ENCODE measurements around the gene TMEM167B.

DNA sequence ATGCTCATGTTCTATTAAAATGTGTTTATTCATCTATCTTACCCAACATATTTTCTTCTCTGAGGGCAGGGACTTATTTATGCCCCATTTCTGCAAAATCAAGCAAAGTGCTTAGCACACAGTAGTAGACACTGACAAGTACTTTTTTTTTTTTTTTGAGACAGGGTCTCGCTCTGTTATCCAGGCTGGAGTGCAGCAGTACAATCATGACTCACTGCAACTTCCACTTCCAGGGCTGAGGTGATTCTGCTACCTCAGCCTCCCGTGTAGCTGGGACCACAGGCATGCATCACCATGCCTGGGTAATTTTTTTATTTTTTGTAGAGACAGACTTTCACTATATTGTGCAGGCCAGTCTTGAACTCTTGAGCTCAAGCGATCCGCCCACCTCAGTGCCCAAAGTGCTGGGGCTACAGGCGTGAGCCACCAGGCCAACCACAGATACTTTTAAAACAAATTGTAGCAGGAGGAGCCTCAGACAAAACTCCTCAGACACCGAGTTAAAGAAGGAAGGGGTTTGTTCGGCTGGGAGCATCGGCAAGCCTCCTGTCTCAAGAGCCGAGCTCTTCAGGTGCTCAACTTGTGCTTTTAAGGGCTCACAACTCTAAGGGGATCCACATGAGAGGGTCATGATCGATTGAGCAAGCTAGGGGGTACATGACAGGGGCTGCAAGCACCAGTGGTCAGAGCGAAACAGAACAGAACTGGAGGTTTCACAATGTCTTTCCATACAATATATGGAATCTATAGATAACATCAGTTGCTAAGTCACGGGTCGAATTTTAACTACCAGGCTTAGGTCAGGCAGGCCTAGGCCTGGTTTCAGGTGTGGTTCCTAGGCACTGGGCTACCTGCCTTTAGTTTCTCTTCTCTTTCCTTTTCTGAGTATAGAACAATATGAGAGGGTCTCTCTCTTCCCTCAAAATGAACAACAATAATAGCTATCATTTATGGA lies 5.7 kb upstream of the TMEM167B start:
- no peak for TF ChIP-seq FOXA1 (IDR thresholded peaks at IDR 0.05)
- no peak for TF ChIP-seq CTCF (IDR thresholded peaks at IDR 0.05; ENCODE audit: low read depth, low read length, missing input control)
- no peak for TF ChIP-seq HNF4G (IDR thresholded peaks at IDR 0.05)
- no peak for TF ChIP-seq ZBTB33 (IDR thresholded peaks at IDR 0.05)
- no peak for TF ChIP-seq EGR1 (IDR thresholded peaks at IDR 0.05; ENCODE audit: low read depth in 2 of 2)
- no peak for TF ChIP-seq MAX (IDR thresholded peaks at IDR 0.05)

Measured in liver (tissue), 3 donors.